ENCODE results near the gene UBL5.

The UBL5 gene

GRCh38 chr19:9796113-9796773 is 31.5 kb upstream of the UBL5 start:
- ATAC-seq, result peak; percentile 67

GRCh38 chr19:9797871-9798270 is 29.8 kb upstream of the UBL5 start:
- no peak for TF ChIP-seq BACH2 (CRISPR knock-in tag; IDR thresholded peaks at IDR 0.05; ENCODE audit: borderline replicate concordance)
- no peak for TF ChIP-seq ZFP30 (CRISPR knock-in tag; IDR thresholded peaks at IDR 0.05)
- TF ChIP-seq TSHZ2 (CRISPR knock-in tag; IDR thresholded peaks at IDR 0.05), result no peak
- no peak for TF ChIP-seq ZNF8 (CRISPR knock-in tag; IDR thresholded peaks at IDR 0.05)
- no peak for TF ChIP-seq CSDC2 (CRISPR knock-in tag; IDR thresholded peaks at IDR 0.05)
- no peak for TF ChIP-seq TOX (CRISPR knock-in tag; IDR thresholded peaks at IDR 0.05; ENCODE audit: borderline replicate concordance)
- TF ChIP-seq RARB (CRISPR knock-in tag; IDR thresholded peaks at IDR 0.05), result no peak
- no peak for TF ChIP-seq CREB5 (CRISPR knock-in tag; IDR thresholded peaks at IDR 0.05; ENCODE audit: low read depth)
- TF ChIP-seq, protein P1, sequence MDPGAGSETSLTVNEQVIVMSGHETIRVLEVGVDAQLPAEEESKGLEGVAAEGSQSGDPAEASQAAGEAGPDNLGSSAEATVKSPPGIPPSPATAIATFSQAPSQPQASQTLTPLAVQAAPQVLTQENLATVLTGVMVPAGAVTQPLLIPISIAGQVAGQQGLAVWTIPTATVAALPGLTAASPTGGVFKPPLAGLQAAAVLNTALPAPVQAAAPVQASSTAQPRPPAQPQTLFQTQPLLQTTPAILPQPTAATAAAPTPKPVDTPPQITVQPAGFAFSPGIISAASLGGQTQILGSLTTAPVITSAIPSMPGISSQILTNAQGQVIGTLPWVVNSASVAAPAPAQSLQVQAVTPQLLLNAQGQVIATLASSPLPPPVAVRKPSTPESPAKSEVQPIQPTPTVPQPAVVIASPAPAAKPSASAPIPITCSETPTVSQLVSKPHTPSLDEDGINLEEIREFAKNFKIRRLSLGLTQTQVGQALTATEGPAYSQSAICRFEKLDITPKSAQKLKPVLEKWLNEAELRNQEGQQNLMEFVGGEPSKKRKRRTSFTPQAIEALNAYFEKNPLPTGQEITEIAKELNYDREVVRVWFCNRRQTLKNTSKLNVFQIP (CRISPR knock-in tag; IDR thresholded peaks at IDR 0.05; ENCODE audit: borderline replicate concordance, low read depth), result no peak
- no peak for TF ChIP-seq GLIS3 (CRISPR knock-in tag; IDR thresholded peaks at IDR 0.05)
- TF ChIP-seq ZC3H10 (CRISPR knock-in tag; IDR thresholded peaks at IDR 0.05), result no peak

More at GRCh38 chr19:9796113-9796773, 31.5 kb upstream of the UBL5 start:
- TF ChIP-seq ZFP30 (CRISPR knock-in tag; IDR thresholded peaks at IDR 0.05), result no peak
- TF ChIP-seq ISL1 (CRISPR knock-in tag; IDR thresholded peaks at IDR 0.05), result no peak
- no peak for TF ChIP-seq ESRRG (CRISPR knock-in tag; IDR thresholded peaks at IDR 0.05)
- TF ChIP-seq ZNF70 (CRISPR knock-in tag; IDR thresholded peaks at IDR 0.05), result no peak
- TF ChIP-seq BACH2 (CRISPR knock-in tag; IDR thresholded peaks at IDR 0.05; ENCODE audit: borderline replicate concordance), result no peak
- TF ChIP-seq, protein P1 (CRISPR knock-in tag; IDR thresholded peaks at IDR 0.05; ENCODE audit: borderline replicate concordance, low read depth), result no peak
- no peak for TF ChIP-seq TCF4 (CRISPR knock-in tag; IDR thresholded peaks at IDR 0.05; ENCODE audit: borderline replicate concordance)
- no peak for TF ChIP-seq TOX (CRISPR knock-in tag; IDR thresholded peaks at IDR 0.05; ENCODE audit: borderline replicate concordance)
- TF ChIP-seq PPARA (CRISPR knock-in tag; IDR thresholded peaks at IDR 0.05; ENCODE audit: borderline replicate concordance), result no peak
- TF ChIP-seq OSR1 (CRISPR knock-in tag; IDR thresholded peaks at IDR 0.05), result no peak

GRCh38 chr19:9799162-9799561 is 28.6 kb upstream of the UBL5 start:
- no peak for ATAC-seq
- TF ChIP-seq BACH2 (CRISPR knock-in tag; IDR thresholded peaks at IDR 0.05; ENCODE audit: borderline replicate concordance) (no peak), ZNF8 (CRISPR knock-in tag; IDR thresholded peaks at IDR 0.05) (no peak), TSHZ2 (CRISPR knock-in tag; IDR thresholded peaks at IDR 0.05) (no peak), ISL1 (CRISPR knock-in tag; IDR thresholded peaks at IDR 0.05) (no peak), ZFP3 (CRISPR knock-in tag; IDR thresholded peaks at IDR 0.05) (no peak), TCF4 (CRISPR knock-in tag; IDR thresholded peaks at IDR 0.05; ENCODE audit: borderline replicate concordance) (no peak), RARB (CRISPR knock-in tag; IDR thresholded peaks at IDR 0.05) (no peak), ARNTL (CRISPR knock-in tag; IDR thresholded peaks at IDR 0.05; ENCODE audit: borderline replicate concordance, low read depth) (no peak), SNAI2 (CRISPR knock-in tag; IDR thresholded peaks at IDR 0.05) (no peak), PPARA (CRISPR knock-in tag; IDR thresholded peaks at IDR 0.05; ENCODE audit: borderline replicate concordance) (no peak), GLIS3 (CRISPR knock-in tag; IDR thresholded peaks at IDR 0.05) (no peak), CSRNP3 (CRISPR knock-in tag; IDR thresholded peaks at IDR 0.05) (no peak), CSDC2 (CRISPR knock-in tag; IDR thresholded peaks at IDR 0.05) (no peak), ZNF70 (CRISPR knock-in tag; IDR thresholded peaks at IDR 0.05) (no peak), OSR1 (CRISPR knock-in tag; IDR thresholded peaks at IDR 0.05) (no peak), TOX (CRISPR knock-in tag; IDR thresholded peaks at IDR 0.05; ENCODE audit: borderline replicate concordance) (no peak)
- TF ChIP-seq, protein P1 (CRISPR knock-in tag; IDR thresholded peaks at IDR 0.05; ENCODE audit: borderline replicate concordance, low read depth), result no peak

More at GRCh38 chr19:9797871-9798270, 29.8 kb upstream of the UBL5 start:
- no peak for ATAC-seq
